ENCODE measurements around the gene LRRC2. TPM values are rescaled to one million over a fixed set of nuclear protein-coding genes. Genes with fewer than 3 reads are reported as not detected.

LRRC2 gene
- total and polyA plus RNA-seq, 9 of the 15 experiments (the other 6 are each of a cell fraction or from before 2014, with no cell fraction given): 0.01 to 0.04 (median 0.03) TPM; not detected in 5

- TF ChIP-seq ZNF407 (IDR thresholded peaks at IDR 0.05; ENCODE audit: low read depth) (no peak), NR2F6 (CRISPR knock-in tag; IDR thresholded peaks at IDR 0.05) (no peak), TAF9B (IDR thresholded peaks at IDR 0.05; ENCODE audit: partially characterized antibody) (no peak), PRPF4 (IDR thresholded peaks at IDR 0.05; ENCODE audit: insufficient read depth, low read depth, low read length, poor library complexity, severe bottlenecking) (no peak), ZNF263 (CRISPR knock-in tag; IDR thresholded peaks at IDR 0.05; ENCODE audit: borderline replicate concordance) (no peak), KHSRP (IDR thresholded peaks at IDR 0.05) (no peak), PYGO2 (tag; IDR thresholded peaks at IDR 0.05) (no peak), RBBP5 (IDR thresholded peaks at IDR 0.05; ENCODE audit: borderline replicate concordance, insufficient read depth, low read length, poor library complexity, severe bottlenecking) (no peak), ZNF316 (IDR thresholded peaks at IDR 0.05) (no peak), SMARCB1 (IDR thresholded peaks at IDR 0.05; ENCODE audit: insufficient read length, low read depth) (no peak), U2AF1 (optimal IDR thresholded peaks at IDR 0.05; ENCODE audit: low read depth, low read length) (no peak), HNRNPLL (IDR thresholded peaks at IDR 0.05; ENCODE audit: low read depth, low read length, poor library complexity, severe bottlenecking) (peak; percentile 19), HDAC6 (IDR thresholded peaks at IDR 0.05; ENCODE audit: low read depth, low read length) (no peak), SRSF1 (IDR thresholded peaks at IDR 0.05; ENCODE audit: low read depth, low read length) (no peak), SRF (CRISPR knock-in tag; IDR thresholded peaks at IDR 0.05) (peak in 1 of 2 experiments; percentile 79; a peak in 2 of 4 replicates), EWSR1 (IDR thresholded peaks at IDR 0.05; ENCODE audit: borderline replicate concordance, low read depth, partially characterized antibody) (no peak), RCOR1 (IDR thresholded peaks at IDR 0.05; ENCODE audit: borderline replicate concordance in 1 of 2, low read depth in 2 of 2, low read length in 2 of 2) (no peak), TARDBP (IDR thresholded peaks at IDR 0.05) (no peak), THRA (IDR thresholded peaks at IDR 0.05) (no peak)
These were observed 41.5 kb upstream of the LRRC2 start (continued) for GRCh38 chr3:46607603-46608028.
